A549 (cell line): ENCODE data around the gene UBE2G2.

Source experiments
- CTCF ChIP-seq: fragments of >200 bp; sonication (Bioruptor Twin); formaldehyde crosslinking; IDR thresholded peaks from 3 replicates; pipeline ENCODE4 v1.5.1; 2016
- POLR2A ChIP-seq: IDR thresholded peaks from 2 replicates; pipeline ENCODE4 v1.6.1; 2012; ENCODE audit warnings: mild to moderate bottlenecking, low read length
- ZFP36 ChIP-seq: fragments of 450-650 bp; IDR thresholded peaks from 2 replicates; pipeline ENCODE4 v1.6.1; 2014; ENCODE audit warnings: borderline replicate concordance; ENCODE audit not compliant: partially characterized antibody

GRCh38 chr21:44751186-44751798 is 50.3 kb downstream of the UBE2G2 start:
- TF ChIP-seq CTCF (no peak), ZFP36 (no peak), POLR2A (no peak)
